ENCODE results near the gene PUSL1. TPM values are rescaled to one million over a fixed set of nuclear protein-coding genes. Genes with fewer than 3 reads are reported as not detected.

PUSL1 gene
- total and polyA plus RNA-seq, 2 of the 13 experiments (the other 11 are each of a cell fraction or from before 2014, with no cell fraction given): 8.3 to 22.2 TPM

DNA sequence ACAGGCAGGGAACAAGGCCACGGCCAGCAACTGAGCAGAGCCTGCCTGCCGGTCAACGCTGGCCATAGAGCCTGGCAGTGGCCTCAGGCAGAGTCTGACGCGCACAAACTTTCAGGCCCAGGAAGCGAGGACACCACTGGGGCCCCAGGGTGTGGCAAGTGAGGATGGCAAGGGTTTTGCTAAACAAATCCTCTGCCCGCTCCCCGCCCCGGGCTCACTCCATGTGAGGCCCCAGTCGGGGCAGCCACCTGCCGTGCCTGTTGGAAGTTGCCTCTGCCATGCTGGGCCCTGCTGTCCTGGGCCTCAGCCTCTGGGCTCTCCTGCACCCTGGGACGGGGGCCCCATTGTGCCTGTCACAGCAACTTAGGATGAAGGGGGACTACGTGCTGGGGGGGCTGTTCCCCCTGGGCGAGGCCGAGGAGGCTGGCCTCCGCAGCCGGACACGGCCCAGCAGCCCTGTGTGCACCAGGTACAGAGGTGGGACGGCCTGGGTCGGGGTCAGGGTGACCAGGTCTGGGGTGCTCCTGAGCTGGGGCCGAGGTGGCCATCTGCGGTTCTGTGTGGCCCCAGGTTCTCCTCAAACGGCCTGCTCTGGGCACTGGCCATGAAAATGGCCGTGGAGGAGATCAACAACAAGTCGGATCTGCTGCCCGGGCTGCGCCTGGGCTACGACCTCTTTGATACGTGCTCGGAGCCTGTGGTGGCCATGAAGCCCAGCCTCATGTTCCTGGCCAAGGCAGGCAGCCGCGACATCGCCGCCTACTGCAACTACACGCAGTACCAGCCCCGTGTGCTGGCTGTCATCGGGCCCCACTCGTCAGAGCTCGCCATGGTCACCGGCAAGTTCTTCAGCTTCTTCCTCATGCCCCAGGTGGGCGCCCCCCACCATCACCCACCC, 22.9 kb downstream of the PUSL1 start, which contains the start of gene TAS1R3 (continued):
- TF ChIP-seq YEATS4 (CRISPR knock-in tag; IDR thresholded peaks at IDR 0.05; ENCODE audit: borderline replicate concordance): 0 out of 2 replicates have a peak, but pooled peaks have one; percentile 12
- TF ChIP-seq, protein P1, sequence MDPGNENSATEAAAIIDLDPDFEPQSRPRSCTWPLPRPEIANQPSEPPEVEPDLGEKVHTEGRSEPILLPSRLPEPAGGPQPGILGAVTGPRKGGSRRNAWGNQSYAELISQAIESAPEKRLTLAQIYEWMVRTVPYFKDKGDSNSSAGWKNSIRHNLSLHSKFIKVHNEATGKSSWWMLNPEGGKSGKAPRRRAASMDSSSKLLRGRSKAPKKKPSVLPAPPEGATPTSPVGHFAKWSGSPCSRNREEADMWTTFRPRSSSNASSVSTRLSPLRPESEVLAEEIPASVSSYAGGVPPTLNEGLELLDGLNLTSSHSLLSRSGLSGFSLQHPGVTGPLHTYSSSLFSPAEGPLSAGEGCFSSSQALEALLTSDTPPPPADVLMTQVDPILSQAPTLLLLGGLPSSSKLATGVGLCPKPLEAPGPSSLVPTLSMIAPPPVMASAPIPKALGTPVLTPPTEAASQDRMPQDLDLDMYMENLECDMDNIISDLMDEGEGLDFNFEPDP (CRISPR knock-in tag; conservative IDR thresholded peaks at IDR 0.05): no peak
- no peak for TF ChIP-seq REPIN1 (CRISPR knock-in tag; IDR thresholded peaks at IDR 0.05; ENCODE audit: borderline replicate concordance, low read depth)
- TF ChIP-seq ZNF264 (CRISPR knock-in tag; IDR thresholded peaks at IDR 0.05): no peak
- TF ChIP-seq, protein P2, sequence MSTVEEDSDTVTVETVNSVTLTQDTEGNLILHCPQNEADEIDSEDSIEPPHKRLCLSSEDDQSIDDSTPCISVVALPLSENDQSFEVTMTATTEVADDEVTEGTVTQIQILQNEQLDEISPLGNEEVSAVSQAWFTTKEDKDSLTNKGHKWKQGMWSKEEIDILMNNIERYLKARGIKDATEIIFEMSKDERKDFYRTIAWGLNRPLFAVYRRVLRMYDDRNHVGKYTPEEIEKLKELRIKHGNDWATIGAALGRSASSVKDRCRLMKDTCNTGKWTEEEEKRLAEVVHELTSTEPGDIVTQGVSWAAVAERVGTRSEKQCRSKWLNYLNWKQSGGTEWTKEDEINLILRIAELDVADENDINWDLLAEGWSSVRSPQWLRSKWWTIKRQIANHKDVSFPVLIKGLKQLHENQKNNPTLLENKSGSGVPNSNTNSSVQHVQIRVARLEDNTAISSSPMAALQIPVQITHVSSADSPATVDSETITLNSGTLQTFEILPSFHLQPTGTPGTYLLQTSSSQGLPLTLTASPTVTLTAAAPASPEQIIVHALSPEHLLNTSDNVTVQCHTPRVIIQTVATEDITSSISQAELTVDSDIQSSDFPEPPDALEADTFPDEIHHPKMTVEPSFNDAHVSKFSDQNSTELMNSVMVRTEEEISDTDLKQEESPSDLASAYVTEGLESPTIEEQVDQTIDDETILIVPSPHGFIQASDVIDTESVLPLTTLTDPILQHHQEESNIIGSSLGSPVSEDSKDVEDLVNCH (CRISPR knock-in tag; IDR thresholded peaks at IDR 0.05): no peak
- TF ChIP-seq TAF15 (IDR thresholded peaks at IDR 0.05; ENCODE audit: low read depth, low read length, poor library complexity, severe bottlenecking): no peak
- TF ChIP-seq ZNF335 (CRISPR knock-in tag; IDR thresholded peaks at IDR 0.05): peak; percentile 61; the same call in 1 of the 2 replicates
- TF ChIP-seq KAT8 (CRISPR knock-in tag; IDR thresholded peaks at IDR 0.05): no peak
- TF ChIP-seq RFXAP (CRISPR knock-in tag; IDR thresholded peaks at IDR 0.05; ENCODE audit: borderline replicate concordance): no peak
- no peak for TF ChIP-seq YEATS2 (CRISPR knock-in tag; IDR thresholded peaks at IDR 0.05; ENCODE audit: borderline replicate concordance)
- TF ChIP-seq SP2 (CRISPR knock-in tag; IDR thresholded peaks at IDR 0.05): no peak
- TF ChIP-seq, protein P3, sequence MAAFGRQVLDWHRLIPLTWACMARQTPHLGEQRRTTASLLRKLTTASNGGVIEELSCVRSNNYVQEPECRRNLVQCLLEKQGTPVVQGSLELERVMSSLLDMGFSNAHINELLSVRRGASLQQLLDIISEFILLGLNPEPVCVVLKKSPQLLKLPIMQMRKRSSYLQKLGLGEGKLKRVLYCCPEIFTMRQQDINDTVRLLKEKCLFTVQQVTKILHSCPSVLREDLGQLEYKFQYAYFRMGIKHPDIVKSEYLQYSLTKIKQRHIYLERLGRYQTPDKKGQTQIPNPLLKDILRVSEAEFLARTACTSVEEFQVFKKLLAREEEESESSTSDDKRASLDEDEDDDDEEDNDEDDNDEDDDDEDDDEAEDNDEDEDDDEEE (CRISPR knock-in tag; IDR thresholded peaks at IDR 0.05): no peak
- TF ChIP-seq ATF1 (CRISPR knock-in tag; IDR thresholded peaks at IDR 0.05): no peak
- TF ChIP-seq HDAC2 (CRISPR knock-in tag; IDR thresholded peaks at IDR 0.05): no peak
- TF ChIP-seq, protein P4, sequence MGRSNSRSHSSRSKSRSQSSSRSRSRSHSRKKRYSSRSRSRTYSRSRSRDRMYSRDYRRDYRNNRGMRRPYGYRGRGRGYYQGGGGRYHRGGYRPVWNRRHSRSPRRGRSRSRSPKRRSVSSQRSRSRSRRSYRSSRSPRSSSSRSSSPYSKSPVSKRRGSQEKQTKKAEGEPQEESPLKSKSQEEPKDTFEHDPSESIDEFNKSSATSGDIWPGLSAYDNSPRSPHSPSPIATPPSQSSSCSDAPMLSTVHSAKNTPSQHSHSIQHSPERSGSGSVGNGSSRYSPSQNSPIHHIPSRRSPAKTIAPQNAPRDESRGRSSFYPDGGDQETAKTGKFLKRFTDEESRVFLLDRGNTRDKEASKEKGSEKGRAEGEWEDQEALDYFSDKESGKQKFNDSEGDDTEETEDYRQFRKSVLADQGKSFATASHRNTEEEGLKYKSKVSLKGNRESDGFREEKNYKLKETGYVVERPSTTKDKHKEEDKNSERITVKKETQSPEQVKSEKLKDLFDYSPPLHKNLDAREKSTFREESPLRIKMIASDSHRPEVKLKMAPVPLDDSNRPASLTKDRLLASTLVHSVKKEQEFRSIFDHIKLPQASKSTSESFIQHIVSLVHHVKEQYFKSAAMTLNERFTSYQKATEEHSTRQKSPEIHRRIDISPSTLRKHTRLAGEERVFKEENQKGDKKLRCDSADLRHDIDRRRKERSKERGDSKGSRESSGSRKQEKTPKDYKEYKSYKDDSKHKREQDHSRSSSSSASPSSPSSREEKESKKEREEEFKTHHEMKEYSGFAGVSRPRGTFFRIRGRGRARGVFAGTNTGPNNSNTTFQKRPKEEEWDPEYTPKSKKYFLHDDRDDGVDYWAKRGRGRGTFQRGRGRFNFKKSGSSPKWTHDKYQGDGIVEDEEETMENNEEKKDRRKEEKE (IDR thresholded peaks at IDR 0.05): no peak
- TF ChIP-seq ATRX (CRISPR knock-in tag; IDR thresholded peaks at IDR 0.05; ENCODE audit: borderline replicate concordance): no peak
- peak; percentile 43; the same call in 1 of the 2 replicates for TF ChIP-seq KDM5B (CRISPR knock-in tag; IDR thresholded peaks at IDR 0.05; ENCODE audit: borderline replicate concordance)
- TF ChIP-seq ZNF234 (CRISPR knock-in tag; conservative IDR thresholded peaks at IDR 0.05): no peak
- no peak for TF ChIP-seq ONECUT2 (CRISPR knock-in tag; IDR thresholded peaks at IDR 0.05)
- no peak for TF ChIP-seq DMAP1 (CRISPR knock-in tag; IDR thresholded peaks at IDR 0.05)
- TF ChIP-seq ZNF230 (CRISPR knock-in tag; IDR thresholded peaks at IDR 0.05): no peak; the same call in 1 of the 2 replicates
- no peak for TF ChIP-seq CEBPG (CRISPR knock-in tag; IDR thresholded peaks at IDR 0.05)
- TF ChIP-seq SPEN (CRISPR knock-in tag; IDR thresholded peaks at IDR 0.05; ENCODE audit: low read depth): no peak; the same call in 1 of the 2 replicates
- no peak for TF ChIP-seq TMF1 (CRISPR knock-in tag; IDR thresholded peaks at IDR 0.05; ENCODE audit: low read depth)

Measured in HepG2 (cell line).